Measurements from ENCODE around the gene KRTAP5-5. TPM values are rescaled to one million over a fixed set of nuclear protein-coding genes. Genes with fewer than 3 reads are reported as not detected.

The KRTAP5-5 gene
- total and polyA plus RNA-seq, 8 donors, result not detected

- H3K4me1 ChIP-seq, result peaks cover 0 to 9% (median 3%) of the 10 kb centered on the region in 4 donors
- intact Hi-C loops (cut with DNase I; ENCODE audit: low total_unique reads), result no loop called here
Observed at GRCh38 chr11:1632053-1632714, 2.6 kb downstream of the KRTAP5-5 start.

DNA sequence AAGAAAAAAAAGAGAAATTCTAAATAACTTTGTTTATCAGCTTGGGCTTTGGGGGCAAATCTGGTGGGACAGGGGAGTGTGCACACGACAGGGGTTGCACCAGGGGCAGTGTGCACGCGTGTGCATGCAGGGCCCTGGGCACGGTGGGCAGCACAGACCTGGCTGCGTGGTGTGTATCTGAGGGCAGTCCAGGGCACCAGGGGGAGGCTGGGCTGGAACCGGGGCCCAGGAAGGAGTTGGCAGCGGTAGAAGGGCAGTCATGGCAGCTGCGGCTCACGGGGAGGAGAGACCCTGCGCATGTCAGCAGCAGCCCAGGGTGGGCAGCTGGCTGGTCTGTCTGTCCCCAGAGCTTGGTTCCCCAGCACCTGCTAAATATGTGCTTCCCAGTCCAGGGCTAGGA is 4.3 kb downstream of the KRTAP5-5 start:
- H3K4me1 ChIP-seq, result peaks cover 0 to 8% (median 3%) of the 10 kb centered on the region in 4 donors
- no peaks in the 10 kb centered on the region for H3K9me3 ChIP-seq
- intact Hi-C loops (cut with DNase I; ENCODE audit: low total_unique reads), result no loop called here
- DNase-seq, result no peak
- no peaks in the 10 kb centered on the region for H3K36me3 ChIP-seq
- H3K27me3 ChIP-seq, result peaks cover 0 to 88% (median 35%) of the 10 kb centered on the region in 3 donors
- no peak overlapping the region for H3K4me3 ChIP-seq
- TF ChIP-seq EP300 (IDR thresholded peaks at IDR 0.05) (no peak), POLR2A (IDR thresholded peaks at IDR 0.05) (no peak), POLR2AphosphoS5 (IDR thresholded peaks at IDR 0.05) (no peak)
- TF ChIP-seq, protein P1, sequence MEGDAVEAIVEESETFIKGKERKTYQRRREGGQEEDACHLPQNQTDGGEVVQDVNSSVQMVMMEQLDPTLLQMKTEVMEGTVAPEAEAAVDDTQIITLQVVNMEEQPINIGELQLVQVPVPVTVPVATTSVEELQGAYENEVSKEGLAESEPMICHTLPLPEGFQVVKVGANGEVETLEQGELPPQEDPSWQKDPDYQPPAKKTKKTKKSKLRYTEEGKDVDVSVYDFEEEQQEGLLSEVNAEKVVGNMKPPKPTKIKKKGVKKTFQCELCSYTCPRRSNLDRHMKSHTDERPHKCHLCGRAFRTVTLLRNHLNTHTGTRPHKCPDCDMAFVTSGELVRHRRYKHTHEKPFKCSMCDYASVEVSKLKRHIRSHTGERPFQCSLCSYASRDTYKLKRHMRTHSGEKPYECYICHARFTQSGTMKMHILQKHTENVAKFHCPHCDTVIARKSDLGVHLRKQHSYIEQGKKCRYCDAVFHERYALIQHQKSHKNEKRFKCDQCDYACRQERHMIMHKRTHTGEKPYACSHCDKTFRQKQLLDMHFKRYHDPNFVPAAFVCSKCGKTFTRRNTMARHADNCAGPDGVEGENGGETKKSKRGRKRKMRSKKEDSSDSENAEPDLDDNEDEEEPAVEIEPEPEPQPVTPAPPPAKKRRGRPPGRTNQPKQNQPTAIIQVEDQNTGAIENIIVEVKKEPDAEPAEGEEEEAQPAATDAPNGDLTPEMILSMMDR (IDR thresholded peaks at IDR 0.05), result no peak
- WGBS, 5 donors, result 80 to 91% (median 88%) methylated on average over 7 to 10 of the region's 10 CpGs
- no peak overlapping the region for H3K27ac ChIP-seq

More at GRCh38 chr11:1632053-1632714, 2.6 kb downstream of the KRTAP5-5 start:
- H3K27me3 ChIP-seq, result peaks cover 0 to 92% (median 37%) of the 10 kb centered on the region in 3 donors
- H3K4me3 ChIP-seq, result no peak overlapping the region
- TF ChIP-seq, protein P1 (IDR thresholded peaks at IDR 0.05), result no peak
- no peak for TF ChIP-seq POLR2AphosphoS5 (IDR thresholded peaks at IDR 0.05)
- TF ChIP-seq POLR2A (IDR thresholded peaks at IDR 0.05), result no peak
- no peak for TF ChIP-seq EP300 (IDR thresholded peaks at IDR 0.05)
- H3K36me3 ChIP-seq, result no peaks in the 10 kb centered on the region
- 58 to 64% (median 60%) methylated on average over 10 to 11 of the region's 11 CpGs for WGBS, 5 donors
- H3K9me3 ChIP-seq, result no peaks in the 10 kb centered on the region
- no peak for DNase-seq
- no peak overlapping the region for H3K27ac ChIP-seq

DNA sequence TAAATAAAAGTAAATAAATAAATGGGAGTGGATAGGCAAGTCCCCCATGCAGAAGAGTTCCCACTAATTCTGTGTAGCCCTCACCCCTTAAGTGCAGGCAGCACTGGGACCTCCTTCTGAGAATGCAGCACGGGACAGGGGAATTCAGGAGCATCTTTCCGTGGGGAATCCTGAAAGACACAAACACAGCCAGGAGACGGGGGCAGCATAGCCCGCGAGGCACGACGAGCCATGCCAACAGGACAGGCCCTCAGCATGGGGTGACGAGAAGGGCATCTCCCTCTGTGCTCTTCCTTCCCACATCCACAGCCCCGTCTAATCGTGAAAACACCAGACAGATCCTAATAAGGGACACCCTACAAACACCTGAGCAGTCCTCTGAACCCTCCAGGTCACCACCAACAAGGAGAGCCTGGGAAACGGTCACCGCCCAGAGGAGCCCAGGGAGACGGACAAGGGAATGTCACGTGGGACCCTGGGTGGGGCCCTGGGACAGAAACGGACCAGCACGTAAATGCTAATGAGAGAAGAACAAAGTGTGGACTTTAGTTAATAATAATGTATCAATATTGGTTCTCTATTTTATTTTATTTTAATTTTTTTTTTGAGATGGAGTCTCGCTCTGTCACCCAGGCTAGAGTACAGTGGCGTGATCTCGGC is 6.8 kb downstream of the KRTAP5-5 start:
- 79 to 88% (median 85%) methylated on average over 19 of the region's 19 CpGs for WGBS, 5 donors
- no peak for DNase-seq

DNA sequence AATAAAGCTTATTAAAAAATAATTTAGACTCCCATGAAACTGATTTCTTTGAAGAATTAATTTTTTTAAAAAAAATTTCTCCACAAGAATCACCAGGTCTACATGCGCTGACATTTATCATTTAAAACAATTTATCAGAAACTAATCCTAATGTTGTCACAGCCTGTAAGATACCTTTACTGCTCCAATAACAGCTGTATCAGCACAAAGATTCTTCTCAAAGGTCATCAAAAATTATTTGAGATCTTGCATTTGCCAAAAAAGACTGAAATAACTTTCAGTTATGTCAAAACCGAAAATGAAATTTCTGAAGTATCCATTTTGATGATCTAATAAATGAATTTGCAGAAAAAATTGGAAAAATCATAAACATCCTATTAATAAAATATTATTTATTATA is 8.1 kb downstream of the KRTAP5-5 start:
- Histone ChIP-seq H3K27ac (no peak overlapping the region), H3K4me1 (peaks cover 0 to 15% (median 10%) of the 10 kb centered on the region in 4 donors), H3K36me3 (no peaks in the 10 kb centered on the region), H3K27me3 (peaks cover 0 to 82% (median 29%) of the 10 kb centered on the region in 3 donors), H3K9me3 (no peaks in the 10 kb centered on the region), H3K4me3 (no peak overlapping the region)
- no peak for DNase-seq
- WGBS, 5 donors, result 91 to 98% (median 93%) methylated on average over 2 of the region's 2 CpGs
- intact Hi-C loops (cut with DNase I; ENCODE audit: low total_unique reads), result no loop called here
- TF ChIP-seq POLR2AphosphoS5 (IDR thresholded peaks at IDR 0.05) (no peak), POLR2A (IDR thresholded peaks at IDR 0.05) (no peak), EP300 (IDR thresholded peaks at IDR 0.05) (no peak)
- TF ChIP-seq, protein P1 (IDR thresholded peaks at IDR 0.05), result no peak

More for the DNA sequence above, 6.8 kb downstream of the KRTAP5-5 start:
- peaks cover 0 to 15% (median 10%) of the 10 kb centered on the region in 4 donors for H3K4me1 ChIP-seq
- no peaks in the 10 kb centered on the region for H3K36me3 ChIP-seq
- TF ChIP-seq EP300 (IDR thresholded peaks at IDR 0.05) (no peak), POLR2A (IDR thresholded peaks at IDR 0.05) (no peak), POLR2AphosphoS5 (IDR thresholded peaks at IDR 0.05) (no peak)
- TF ChIP-seq, protein P1 (IDR thresholded peaks at IDR 0.05), result no peak
- intact Hi-C loops (cut with DNase I; ENCODE audit: low total_unique reads), result no loop called here
- H3K9me3 ChIP-seq, result no peaks in the 10 kb centered on the region
- H3K27me3 ChIP-seq, result peaks cover 0 to 88% (median 33%) of the 10 kb centered on the region in 3 donors
- H3K4me3 ChIP-seq, result no peak overlapping the region
- no peak overlapping the region for H3K27ac ChIP-seq
